Nephron progenitor cell (in vitro differentiated cells): Measurements from ENCODE around the gene PARD3.
A peak's percentile ranks its signal among the peaks of the same experiment; 100 is the strongest.

Experiments
- DNase-seq: peaks from one replicate; pipeline ENCODE4 v3.0.0; 2021
- H3K27ac Mint-ChIP-seq: 2 replicates; pipeline ENCODE4 v1.8.0; 2021; ENCODE audit warnings: mild to moderate bottlenecking, moderate library complexity, mixed read lengths
- H3K27me3 Mint-ChIP-seq: 2 replicates; pipeline ENCODE4 v1.8.0; 2021; ENCODE audit warnings: mild to moderate bottlenecking, low read depth, mixed read lengths; ENCODE audit not compliant: poor library complexity
- H3K36me3 Mint-ChIP-seq: 2 replicates; pipeline ENCODE4 v1.8.0; 2021; ENCODE audit warnings: low read depth, mixed read lengths
- H3K4me1 Mint-ChIP-seq: 2 replicates; pipeline ENCODE4 v1.8.0; 2021; ENCODE audit warnings: mixed read lengths
- H3K4me3 Mint-ChIP-seq: 2 replicates; pipeline ENCODE4 v1.8.0; 2021; ENCODE audit warnings: mild to moderate bottlenecking, moderate library complexity, mixed read lengths
- H3K9me3 Mint-ChIP-seq: 2 replicates; pipeline ENCODE4 v1.8.0; 2021; ENCODE audit warnings: mild to moderate bottlenecking, moderate library complexity, mixed read lengths
- TF ChIP-seq, protein P1 (sequence below): fragments of 200-600 bp; sonication (generic); IDR thresholded peaks from 2 replicates; pipeline ENCODE4 v1.5.0; 2021; ENCODE audit warnings: antibody characterized with exemption

Gene PARD3

DNA sequence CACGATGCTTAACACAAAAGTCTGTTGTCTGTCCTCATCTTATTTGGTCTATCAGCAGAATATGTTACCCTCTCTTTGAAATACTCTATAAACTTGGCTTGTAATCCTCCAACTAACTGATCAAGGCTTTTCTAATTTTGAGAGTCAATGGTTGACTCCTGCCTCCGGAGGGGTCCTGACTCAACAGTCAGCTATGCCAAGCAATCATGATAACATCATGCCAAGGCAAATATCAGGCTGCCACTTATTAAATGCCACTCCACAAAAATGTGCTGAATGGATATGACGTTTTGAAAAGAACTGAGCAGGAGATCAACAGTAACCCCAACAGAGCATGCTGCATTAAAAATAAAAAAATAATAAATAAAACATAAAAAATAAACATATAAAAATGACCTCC, 116.1 kb downstream of the PARD3 start:
- Mint-ChIP-seq H3K27ac (no peak overlapping the region), H3K9me3 (no peaks in the 10 kb centered on the region), H3K36me3 (peaks cover 24% of the 10 kb centered on the region), H3K27me3 (no peaks in the 10 kb centered on the region), H3K4me1 (peaks cover 44% of the 10 kb centered on the region), H3K4me3 (no peak overlapping the region)
- TF ChIP-seq, protein P1, sequence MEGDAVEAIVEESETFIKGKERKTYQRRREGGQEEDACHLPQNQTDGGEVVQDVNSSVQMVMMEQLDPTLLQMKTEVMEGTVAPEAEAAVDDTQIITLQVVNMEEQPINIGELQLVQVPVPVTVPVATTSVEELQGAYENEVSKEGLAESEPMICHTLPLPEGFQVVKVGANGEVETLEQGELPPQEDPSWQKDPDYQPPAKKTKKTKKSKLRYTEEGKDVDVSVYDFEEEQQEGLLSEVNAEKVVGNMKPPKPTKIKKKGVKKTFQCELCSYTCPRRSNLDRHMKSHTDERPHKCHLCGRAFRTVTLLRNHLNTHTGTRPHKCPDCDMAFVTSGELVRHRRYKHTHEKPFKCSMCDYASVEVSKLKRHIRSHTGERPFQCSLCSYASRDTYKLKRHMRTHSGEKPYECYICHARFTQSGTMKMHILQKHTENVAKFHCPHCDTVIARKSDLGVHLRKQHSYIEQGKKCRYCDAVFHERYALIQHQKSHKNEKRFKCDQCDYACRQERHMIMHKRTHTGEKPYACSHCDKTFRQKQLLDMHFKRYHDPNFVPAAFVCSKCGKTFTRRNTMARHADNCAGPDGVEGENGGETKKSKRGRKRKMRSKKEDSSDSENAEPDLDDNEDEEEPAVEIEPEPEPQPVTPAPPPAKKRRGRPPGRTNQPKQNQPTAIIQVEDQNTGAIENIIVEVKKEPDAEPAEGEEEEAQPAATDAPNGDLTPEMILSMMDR: no peak
- no peak for DNase-seq

DNA sequence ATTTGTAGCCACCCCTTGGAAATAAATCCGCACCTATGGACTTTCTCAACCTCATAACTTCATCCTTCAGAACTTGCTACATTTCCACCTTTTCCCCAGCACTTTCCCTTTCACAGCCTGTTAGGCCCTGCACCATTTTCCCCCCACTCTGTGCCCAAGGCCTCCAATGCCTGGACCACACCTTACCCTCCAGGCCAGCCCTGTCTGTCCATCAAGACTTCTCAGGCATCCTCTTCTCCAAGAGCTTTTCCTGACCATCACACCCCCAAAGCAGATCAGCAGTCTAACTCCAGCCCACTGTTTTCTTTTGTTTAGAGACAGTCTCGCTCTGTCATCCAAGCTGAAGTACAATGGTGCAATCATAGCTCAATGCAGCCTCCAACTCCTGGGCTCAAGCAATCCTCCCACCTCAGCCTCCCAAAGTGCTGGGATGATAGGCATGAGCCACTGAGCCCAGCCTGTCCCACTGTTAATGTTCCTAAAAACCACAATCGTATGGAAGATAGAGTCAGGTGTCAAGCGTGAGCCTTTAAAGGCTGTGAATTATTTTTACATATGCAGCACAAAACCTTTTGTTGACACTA, 116.8 kb downstream of the PARD3 start:
- Mint-ChIP-seq H3K9me3 (no peaks in the 10 kb centered on the region), H3K4me3 (no peak overlapping the region), H3K27ac (no peak overlapping the region), H3K4me1 (peaks cover 37% of the 10 kb centered on the region), H3K27me3 (no peaks in the 10 kb centered on the region), H3K36me3 (peaks cover 31% of the 10 kb centered on the region)
- no peak for DNase-seq
- TF ChIP-seq, protein P1: no peak

DNA sequence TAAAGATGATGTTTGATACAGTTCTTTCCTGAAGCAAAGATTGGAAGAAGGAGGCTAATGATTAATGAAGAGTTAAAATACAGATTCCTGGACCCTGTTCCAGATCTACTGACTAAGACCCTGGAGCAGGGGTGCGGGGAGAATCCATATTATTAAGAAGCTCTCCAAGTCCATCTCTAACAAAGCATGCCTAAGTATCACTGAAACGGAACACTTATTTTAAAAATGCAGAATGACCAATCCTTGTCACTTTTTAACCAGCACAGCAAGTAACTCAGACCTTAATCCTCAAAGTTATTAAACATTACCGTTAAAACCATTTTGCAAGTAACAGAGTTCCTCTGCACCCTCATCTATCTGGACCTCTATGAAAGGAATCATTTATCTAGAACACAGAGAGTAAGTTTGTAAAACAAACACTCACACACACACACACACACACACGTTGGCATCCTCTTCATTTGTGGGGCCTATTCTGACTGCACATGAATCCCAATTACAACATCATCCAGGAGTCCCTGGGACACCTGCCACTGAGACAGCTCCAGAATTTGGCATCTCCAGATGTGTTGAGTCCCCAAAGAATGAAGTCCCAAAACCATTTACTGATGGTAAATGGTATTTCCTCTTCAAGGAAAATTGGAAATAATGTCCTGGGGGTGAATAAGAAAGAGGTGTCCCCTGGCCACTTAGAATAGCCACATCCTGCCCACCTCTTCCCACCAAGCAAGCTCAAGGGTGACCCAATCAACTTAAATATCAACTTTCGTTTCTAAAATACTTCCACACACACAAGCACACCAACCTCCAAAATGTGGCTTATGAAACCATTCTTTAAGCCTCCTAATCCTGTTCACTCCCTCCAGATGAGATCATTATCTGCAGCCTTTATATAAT, 117.5 kb downstream of the PARD3 start:
- DNase-seq: no peak
- Mint-ChIP-seq H3K36me3 (peaks cover 38% of the 10 kb centered on the region), H3K27me3 (no peaks in the 10 kb centered on the region), H3K9me3 (peaks cover 5% of the 10 kb centered on the region), H3K4me3 (no peak overlapping the region), H3K4me1 (peaks cover 30% of the 10 kb centered on the region), H3K27ac (no peak overlapping the region)
- TF ChIP-seq, protein P1: no peak

DNA sequence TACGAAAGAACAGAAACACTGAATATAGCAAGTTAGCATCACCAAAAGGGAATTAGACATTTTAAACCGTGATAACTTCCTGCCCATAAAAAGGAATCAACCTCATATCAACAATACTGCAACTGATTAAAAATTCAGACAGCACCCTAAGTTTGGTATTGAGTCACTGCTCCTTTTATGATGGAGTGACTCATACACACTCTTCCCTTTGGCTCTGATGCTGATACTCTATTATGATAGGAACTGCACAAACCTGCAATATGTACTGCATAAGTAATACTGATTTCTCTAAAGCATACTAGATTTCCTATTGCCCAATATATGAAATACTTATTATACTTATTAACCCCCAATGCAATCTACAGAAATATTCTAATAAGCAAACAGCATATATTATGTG, 118.7 kb downstream of the PARD3 start:
- Mint-ChIP-seq H3K4me3 (no peak overlapping the region), H3K4me1 (peaks cover 24% of the 10 kb centered on the region), H3K36me3 (peaks cover 50% of the 10 kb centered on the region), H3K27me3 (peaks cover 2% of the 10 kb centered on the region), H3K27ac (no peak overlapping the region), H3K9me3 (peaks cover 15% of the 10 kb centered on the region)
- TF ChIP-seq, protein P1: no peak
- DNase-seq: no peak

DNA sequence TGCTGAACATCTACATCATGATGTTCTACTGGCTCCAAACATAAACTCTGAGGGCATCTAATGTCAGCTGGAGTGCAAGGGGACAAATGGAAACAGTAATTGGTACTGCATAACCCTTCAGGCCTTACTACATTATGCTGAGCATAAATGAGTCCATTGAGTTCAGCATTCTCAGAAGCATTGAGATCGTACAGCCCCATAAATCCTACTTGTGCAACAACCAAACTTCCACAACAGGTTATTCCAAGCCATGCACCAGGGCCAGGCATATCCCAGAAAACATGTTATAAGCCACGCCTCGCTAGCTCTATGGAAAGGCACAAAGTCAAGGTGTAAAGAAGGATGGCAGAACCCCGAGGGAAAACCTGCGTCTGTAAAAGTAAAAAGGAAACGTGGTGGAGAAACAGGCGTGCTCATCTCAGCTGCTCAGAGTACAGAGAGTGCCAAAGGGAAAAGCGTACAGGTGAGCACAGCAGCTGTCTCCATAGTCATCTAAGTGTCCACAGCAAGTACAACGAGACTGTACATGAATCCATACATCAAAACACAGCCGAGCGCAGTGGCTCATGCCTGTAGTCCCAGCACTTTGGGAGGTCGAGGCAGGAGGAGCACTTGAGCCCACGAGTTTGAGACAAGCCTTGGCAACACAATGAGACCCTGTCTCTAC, 124.6 kb downstream of the PARD3 start:
- TF ChIP-seq, protein P1: no peak
- Mint-ChIP-seq H3K4me1 (peaks cover 27% of the 10 kb centered on the region), H3K27ac (peak overlapping the region; percentile 69), H3K9me3 (peaks cover 20% of the 10 kb centered on the region), H3K27me3 (peaks cover 2% of the 10 kb centered on the region), H3K36me3 (peaks cover 46% of the 10 kb centered on the region), H3K4me3 (no peak overlapping the region)
- no peak for DNase-seq
